Measurements from ENCODE around the gene MYL11. TPM values are rescaled to one million over a fixed set of nuclear protein-coding genes. Genes with fewer than 3 reads are reported as not detected.
"Not testable (repeated sequence)": the region's sequence is repeated elsewhere in the genome, so short reads cannot be mapped to it uniquely, and the experiment has no call there.

Gene MYL11
- 4.1 TPM for total RNA-seq
- polyA plus RNA-seq, result 1 to 10 TPM in 1 of 4 donors, not detected in 3; 1.7 TPM

- Mint-ChIP-seq H3K4me3 (peak within 1 kb of the TSS in 2 of 4 donors; percentile 15 to 64), H3K27ac (peak within 1 kb of the TSS; percentile 75 to 100 (median 82)), H3K27me3 (peaks cover 9% of the 10 kb centered on the region), H3K36me3 (no peaks in the 10 kb centered on the region), H3K4me1 (peaks cover 0 to 52% (median 27%) of the 10 kb centered on the region in 4 donors), H3K9me3 (peaks cover 0 to 2% (median 0%) of the 10 kb centered on the region in 7 donors)
- DNase-seq, result no peak
- Histone ChIP-seq H3K4me1 (ENCODE audit: control insufficient read depth, insufficient read depth, low read length, poor library complexity, severe bottlenecking) (peaks cover 38% of the 10 kb centered on the region), H3K4me3 (ENCODE audit: low read depth, low read length) (no peak within 1 kb of the TSS), H3K27ac (ENCODE audit: insufficient read depth, low read length, poor library complexity, severe bottlenecking) (no peak within 1 kb of the TSS), H3K27me3 (ENCODE audit: control insufficient read depth, insufficient read depth, low read length) (no peaks in the 10 kb centered on the region), H3K36me3 (ENCODE audit: control insufficient read depth, insufficient read depth, low read length) (no peaks in the 10 kb centered on the region), H3K9me3 (ENCODE audit: control insufficient read depth in 2 of 2, low read length in 2 of 2) (no peaks in the 10 kb centered on the region)
- no peak for ATAC-seq (ENCODE audit: low read depth in 2 of 2)
Observed at GRCh38 chr16:30374538-30374937, at the start of gene MYL11. Gene MYL11 (plus strand): TSS chr16:30374802. CDS start chr16:30374858, 56 bp downstream.

- not testable (repeated sequence) for H3K36me3 Mint-ChIP-seq; H3K27me3 Mint-ChIP-seq; H3K4me1 ChIP-seq (ENCODE audit: control insufficient read depth, insufficient read depth, low read length, poor library complexity, severe bottlenecking); H3K9me3 ChIP-seq (ENCODE audit: control insufficient read depth in 2 of 2, low read length in 2 of 2); H3K36me3 ChIP-seq (ENCODE audit: control insufficient read depth, insufficient read depth, low read length); H3K9me3 Mint-ChIP-seq; H3K27me3 ChIP-seq (ENCODE audit: control insufficient read depth, insufficient read depth, low read length)
- DNase-seq, result peak; percentile 81 to 91 (median 87)
- H3K4me1 Mint-ChIP-seq, result peaks cover 0 to 36% (median 6%) of the 10 kb centered on the region in 4 donors
- Histone ChIP-seq H3K4me3 (ENCODE audit: low read depth, low read length) (peak overlapping the region; percentile 69), H3K27ac (ENCODE audit: insufficient read depth, low read length, poor library complexity, severe bottlenecking) (peak overlapping the region; percentile 84)
- peak overlapping the region; percentile 93 to 97 (median 96) for H3K4me3 Mint-ChIP-seq
- H3K27ac Mint-ChIP-seq, result peak overlapping the region; percentile 86 to 93 (median 90)
- ATAC-seq (ENCODE audit: low read depth in 2 of 2), result peak; percentile 88 to 92
Observed at GRCh38 chr16:30334473-30334989, 40.1 kb upstream of the MYL11 start.

- H3K36me3 ChIP-seq (ENCODE audit: control insufficient read depth, insufficient read depth, low read length); H3K36me3 Mint-ChIP-seq; H3K4me1 ChIP-seq (ENCODE audit: control insufficient read depth, insufficient read depth, low read length, poor library complexity, severe bottlenecking); H3K9me3 Mint-ChIP-seq; H3K27me3 Mint-ChIP-seq; H3K27me3 ChIP-seq (ENCODE audit: control insufficient read depth, insufficient read depth, low read length); H3K9me3 ChIP-seq (ENCODE audit: control insufficient read depth in 2 of 2, low read length in 2 of 2): not testable (repeated sequence)
- ATAC-seq (ENCODE audit: low read depth in 2 of 2), result peak; percentile 71 to 72
- peak overlapping the region; percentile 76 for H3K4me3 ChIP-seq (ENCODE audit: low read depth, low read length)
- peak overlapping the region; percentile 84 for H3K27ac ChIP-seq (ENCODE audit: insufficient read depth, low read length, poor library complexity, severe bottlenecking)
- peak overlapping the region; percentile 76 to 90 (median 82) for H3K27ac Mint-ChIP-seq
- H3K4me3 Mint-ChIP-seq, result peak overlapping the region; percentile 85 to 97 (median 93)
- H3K4me1 Mint-ChIP-seq, result peaks cover 0 to 36% (median 6%) of the 10 kb centered on the region in 4 donors
- peak; percentile 77 to 88 (median 88) for DNase-seq
Observed at GRCh38 chr16:30335028-30335597, 39.5 kb upstream of the MYL11 start.

- peak in 1 of 3 donors; percentile 37 for DNase-seq
- H3K9me3 ChIP-seq (ENCODE audit: control insufficient read depth in 2 of 2, low read length in 2 of 2), result no peaks in the 10 kb centered on the region
- Mint-ChIP-seq H3K9me3 (no peaks in the 10 kb centered on the region), H3K27me3 (no peaks in the 10 kb centered on the region), H3K4me3 (peak overlapping the region; percentile 85 to 97 (median 93)), H3K4me1 (peaks cover 0 to 32% (median 2%) of the 10 kb centered on the region in 4 donors), H3K36me3 (no peaks in the 10 kb centered on the region), H3K27ac (peak overlapping the region; percentile 76 to 90 (median 82))
- no peaks in the 10 kb centered on the region for H3K36me3 ChIP-seq (ENCODE audit: control insufficient read depth, insufficient read depth, low read length)
- no peak for ATAC-seq (ENCODE audit: low read depth in 2 of 2)
- H3K27me3 ChIP-seq (ENCODE audit: control insufficient read depth, insufficient read depth, low read length), result no peaks in the 10 kb centered on the region
- peaks cover 4% of the 10 kb centered on the region for H3K4me1 ChIP-seq (ENCODE audit: control insufficient read depth, insufficient read depth, low read length, poor library complexity, severe bottlenecking)
- H3K4me3 ChIP-seq (ENCODE audit: low read depth, low read length), result peak overlapping the region; percentile 76
- peak overlapping the region; percentile 84 for H3K27ac ChIP-seq (ENCODE audit: insufficient read depth, low read length, poor library complexity, severe bottlenecking)
Observed at GRCh38 chr16:30335598-30336474, 38.8 kb upstream of the MYL11 start.

- not testable (repeated sequence) for H3K27me3 ChIP-seq (ENCODE audit: control insufficient read depth, insufficient read depth, low read length); DNase-seq; H3K4me3 ChIP-seq (ENCODE audit: low read depth, low read length); H3K9me3 ChIP-seq (ENCODE audit: control insufficient read depth in 2 of 2, low read length in 2 of 2); H3K27ac ChIP-seq (ENCODE audit: insufficient read depth, low read length, poor library complexity, severe bottlenecking); H3K4me1 ChIP-seq (ENCODE audit: control insufficient read depth, insufficient read depth, low read length, poor library complexity, severe bottlenecking); H3K9me3 Mint-ChIP-seq; H3K36me3 ChIP-seq (ENCODE audit: control insufficient read depth, insufficient read depth, low read length); H3K27me3 Mint-ChIP-seq; ATAC-seq (ENCODE audit: low read depth in 2 of 2); H3K36me3 Mint-ChIP-seq
- peak overlapping the region in 1 of 3 donors; percentile 20 for H3K27ac Mint-ChIP-seq
- H3K4me3 Mint-ChIP-seq, result peak overlapping the region in 2 of 4 donors; percentile 63 to 68
- peaks cover 0 to 21% (median 0%) of the 10 kb centered on the region in 4 donors for H3K4me1 Mint-ChIP-seq
Observed at GRCh38 chr16:30337964-30338357, 36.6 kb upstream of the MYL11 start.

GRCh38 chr16:30338715-30339114 is 35.9 kb upstream of the MYL11 start:
- H3K27ac ChIP-seq (ENCODE audit: insufficient read depth, low read length, poor library complexity, severe bottlenecking); H3K27ac Mint-ChIP-seq; H3K27me3 Mint-ChIP-seq; H3K9me3 ChIP-seq (ENCODE audit: control insufficient read depth in 2 of 2, low read length in 2 of 2); H3K4me3 ChIP-seq (ENCODE audit: low read depth, low read length); DNase-seq; H3K36me3 ChIP-seq (ENCODE audit: control insufficient read depth, insufficient read depth, low read length); H3K36me3 Mint-ChIP-seq; ATAC-seq (ENCODE audit: low read depth in 2 of 2); H3K9me3 Mint-ChIP-seq; H3K27me3 ChIP-seq (ENCODE audit: control insufficient read depth, insufficient read depth, low read length); H3K4me1 ChIP-seq (ENCODE audit: control insufficient read depth, insufficient read depth, low read length, poor library complexity, severe bottlenecking): not testable (repeated sequence)
- Mint-ChIP-seq H3K4me1 (peaks cover 0 to 19% (median 0%) of the 10 kb centered on the region in 4 donors), H3K4me3 (peak overlapping the region in 1 of 4 donors; percentile 78)

- no peaks in the 10 kb centered on the region for H3K36me3 Mint-ChIP-seq
- DNase-seq (no peak), ATAC-seq (ENCODE audit: low read depth in 2 of 2) (no peak)
Observed at GRCh38 chr16:30340621-30341020, 34.0 kb upstream of the MYL11 start.

More at GRCh38 chr16:30340621-30341020, 34.0 kb upstream of the MYL11 start:
- Histone ChIP-seq H3K27me3 (ENCODE audit: control insufficient read depth, insufficient read depth, low read length) (no peaks in the 10 kb centered on the region), H3K9me3 (ENCODE audit: control insufficient read depth in 2 of 2, low read length in 2 of 2) (no peaks in the 10 kb centered on the region), H3K36me3 (ENCODE audit: control insufficient read depth, insufficient read depth, low read length) (no peaks in the 10 kb centered on the region), H3K4me3 (ENCODE audit: low read depth, low read length) (no peak overlapping the region), H3K4me1 (ENCODE audit: control insufficient read depth, insufficient read depth, low read length, poor library complexity, severe bottlenecking) (peaks cover 4% of the 10 kb centered on the region), H3K27ac (ENCODE audit: insufficient read depth, low read length, poor library complexity, severe bottlenecking) (no peak overlapping the region)
- Mint-ChIP-seq H3K9me3 (no peaks in the 10 kb centered on the region), H3K27me3 (no peaks in the 10 kb centered on the region), H3K4me3 (no peak overlapping the region), H3K27ac (no peak overlapping the region), H3K4me1 (peaks cover 0 to 13% (median 0%) of the 10 kb centered on the region in 4 donors)
